GM06990 (cell line): Measurements from ENCODE around the gene LYRM2.

ENCODE experiments used
- DNase-seq: peaks from one replicate; pipeline ENCODE4 v3.0.0-alpha.2; 2011; ENCODE audit not compliant: insufficient read length; ENCODE audit errors: extremely low read depth
- H3K27me3 ChIP-seq: replicated peaks from 2 replicates; pipeline ENCODE4 v1.6.0; 2011; ENCODE audit warnings: low read length; ENCODE audit not compliant: control insufficient read depth, insufficient read depth
- H3K36me3 ChIP-seq: 2 replicates; pipeline ENCODE4 v1.5.1; 2011; ENCODE audit warnings: low read length; ENCODE audit not compliant: control insufficient read depth, insufficient read depth
- H3K4me3 ChIP-seq: replicated peaks from 2 replicates; pipeline ENCODE4 v1.5.1; 2011; ENCODE audit warnings: low read depth, mild to moderate bottlenecking, control low read depth, low read length
- CTCF ChIP-seq: IDR thresholded peaks from 2 replicates; pipeline ENCODE4 v1.5.1; 2011; ENCODE audit warnings: low read length, control low read depth, mild to moderate bottlenecking, inconsistent platforms; ENCODE audit not compliant: insufficient read depth, poor library complexity, severe bottlenecking

LYRM2 gene

GRCh38 chr6:89670935-89671565 is 32.5 kb upstream of the LYRM2 start:
- H3K4me3 ChIP-seq = no peak overlapping the region
- no peak for DNase-seq
- no peaks in the 10 kb centered on the region for H3K27me3 ChIP-seq
- peaks cover 9% of the 10 kb centered on the region for H3K36me3 ChIP-seq
- no peak for TF ChIP-seq CTCF

- no peak for TF ChIP-seq CTCF
- no peak overlapping the region for H3K4me3 ChIP-seq
- DNase-seq = no peak
- H3K36me3 ChIP-seq = peaks cover 4% of the 10 kb centered on the region
- H3K27me3 ChIP-seq = no peaks in the 10 kb centered on the region
These were observed 30.5 kb upstream of the LYRM2 start for GRCh38 chr6:89669002-89669401.

- Histone ChIP-seq H3K27me3 (no peaks in the 10 kb centered on the region), H3K4me3 (no peak overlapping the region), H3K36me3 (peaks cover 1% of the 10 kb centered on the region)
- DNase-seq = no peak
- TF ChIP-seq CTCF = no peak
These were observed 29.5 kb upstream of the LYRM2 start for GRCh38 chr6:89667872-89668556.

GRCh38 chr6:89662659-89663223 is 24.2 kb upstream of the LYRM2 start:
- DNase-seq = no peak
- no peak for TF ChIP-seq CTCF
- peaks cover 20% of the 10 kb centered on the region for H3K36me3 ChIP-seq
- H3K27me3 ChIP-seq = no peaks in the 10 kb centered on the region
- H3K4me3 ChIP-seq = no peak overlapping the region

GRCh38 chr6:89661559-89661958 is 23.0 kb upstream of the LYRM2 start:
- H3K4me3 ChIP-seq = no peak overlapping the region
- no peak for TF ChIP-seq CTCF
- DNase-seq = no peak
- no peaks in the 10 kb centered on the region for H3K27me3 ChIP-seq
- H3K36me3 ChIP-seq = peaks cover 22% of the 10 kb centered on the region

- no peak for TF ChIP-seq CTCF
- H3K27me3 ChIP-seq = no peaks in the 10 kb centered on the region
- no peak for DNase-seq
- H3K36me3 ChIP-seq = peaks cover 23% of the 10 kb centered on the region
- no peak overlapping the region for H3K4me3 ChIP-seq
These were observed 22.4 kb upstream of the LYRM2 start for GRCh38 chr6:89660981-89661380.
